H54 (cell line): ENCODE data around the gene MAPK13.
"Not testable (repeated sequence)": the region's sequence is repeated elsewhere in the genome, so short reads cannot be mapped to it uniquely, and the experiment has no call there.

Experiments used
- DNase-seq: peaks from one replicate; pipeline ENCODE4 v3.0.0; 2011; ENCODE audit warnings: low spot score, mixed read lengths; ENCODE audit not compliant: insufficient read length
- FAIRE-seq: peaks from 3 replicates; lab custom pipeline; 2011; peaks lifted over from hg19 to GRCh38; lab: Jason Lieb, UNC
- POLR2A ChIP-seq: IDR thresholded peaks from 2 replicates; pipeline ENCODE4 v1.6.1; 2011; ENCODE audit warnings: low read depth, mild to moderate bottlenecking, low read length

MAPK13 gene

GRCh38 chr6:36119209-36119608, 11.1 kb upstream of the MAPK13 start:
- DNase-seq (no peak), FAIRE-seq (no peak)
- no peak for TF ChIP-seq POLR2A

- no peak for FAIRE-seq
- no peak for TF ChIP-seq POLR2A
These were observed 10.3 kb upstream of the MAPK13 start for GRCh38 chr6:36120018-36120417.

DNA sequence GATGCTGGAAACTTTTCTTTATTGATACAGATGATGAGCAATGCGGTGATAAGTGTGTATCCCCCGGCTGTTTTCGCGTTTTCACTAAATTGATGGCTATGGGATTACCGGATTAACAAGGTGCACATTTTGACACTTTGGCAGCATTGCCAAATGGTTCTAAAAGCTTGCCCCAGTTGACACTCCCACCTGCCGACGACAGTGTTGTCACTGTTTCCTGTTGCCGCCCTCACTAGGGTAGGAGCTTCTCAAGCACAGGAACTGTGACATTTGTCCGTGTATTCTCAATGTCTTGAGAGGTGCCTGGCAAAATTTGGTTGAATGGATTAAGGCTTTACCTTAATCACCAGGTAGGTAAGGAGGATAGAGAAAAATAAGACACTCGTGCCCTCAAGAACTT, 9.8 kb upstream of the MAPK13 start:
- DNase-seq: no peak

More at GRCh38 chr6:36120018-36120417, 10.3 kb upstream of the MAPK13 start:
- DNase-seq: no peak

GRCh38 chr6:36120979-36121786, 9.1 kb upstream of the MAPK13 start:
- DNase-seq (no peak), FAIRE-seq (no peak)
- TF ChIP-seq POLR2A: no peak

More for the DNA sequence above, 9.8 kb upstream of the MAPK13 start:
- TF ChIP-seq POLR2A: no peak
- FAIRE-seq: no peak

DNA sequence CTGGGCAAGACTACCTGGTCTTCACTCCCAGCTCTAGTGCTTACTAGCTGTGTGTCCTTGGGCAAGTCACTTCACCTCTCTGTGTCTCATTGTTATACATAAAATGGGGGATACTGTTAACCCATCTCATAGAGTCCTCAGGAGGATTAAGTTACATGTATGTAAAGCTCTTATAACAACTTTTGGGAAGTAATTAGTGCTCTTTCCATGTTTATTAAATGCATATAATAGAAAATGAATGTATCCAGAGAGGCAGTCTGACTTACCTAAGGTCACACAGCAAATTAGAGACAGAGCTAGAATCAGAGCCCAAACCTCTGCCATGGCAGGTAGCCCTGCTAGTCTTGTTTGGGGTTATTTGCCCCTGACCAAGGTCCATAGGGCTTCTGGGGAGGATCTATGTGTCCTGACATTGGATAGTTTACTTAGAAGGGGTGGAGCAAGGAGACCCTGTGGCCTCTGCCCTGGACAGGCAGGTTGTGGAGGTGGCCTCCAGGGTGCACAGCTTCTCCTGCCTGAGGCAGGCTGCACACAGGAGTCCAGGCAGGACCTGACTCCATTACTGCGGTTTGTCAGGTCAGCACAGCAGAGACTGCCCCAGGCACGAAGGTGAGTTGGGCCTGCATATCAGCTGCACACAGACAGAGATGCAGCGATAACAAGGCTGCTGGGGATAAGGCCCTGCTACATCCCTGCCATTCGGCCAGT, 8.4 kb upstream of the MAPK13 start:
- no peak for TF ChIP-seq POLR2A
- FAIRE-seq (no peak), DNase-seq (no peak)

DNA sequence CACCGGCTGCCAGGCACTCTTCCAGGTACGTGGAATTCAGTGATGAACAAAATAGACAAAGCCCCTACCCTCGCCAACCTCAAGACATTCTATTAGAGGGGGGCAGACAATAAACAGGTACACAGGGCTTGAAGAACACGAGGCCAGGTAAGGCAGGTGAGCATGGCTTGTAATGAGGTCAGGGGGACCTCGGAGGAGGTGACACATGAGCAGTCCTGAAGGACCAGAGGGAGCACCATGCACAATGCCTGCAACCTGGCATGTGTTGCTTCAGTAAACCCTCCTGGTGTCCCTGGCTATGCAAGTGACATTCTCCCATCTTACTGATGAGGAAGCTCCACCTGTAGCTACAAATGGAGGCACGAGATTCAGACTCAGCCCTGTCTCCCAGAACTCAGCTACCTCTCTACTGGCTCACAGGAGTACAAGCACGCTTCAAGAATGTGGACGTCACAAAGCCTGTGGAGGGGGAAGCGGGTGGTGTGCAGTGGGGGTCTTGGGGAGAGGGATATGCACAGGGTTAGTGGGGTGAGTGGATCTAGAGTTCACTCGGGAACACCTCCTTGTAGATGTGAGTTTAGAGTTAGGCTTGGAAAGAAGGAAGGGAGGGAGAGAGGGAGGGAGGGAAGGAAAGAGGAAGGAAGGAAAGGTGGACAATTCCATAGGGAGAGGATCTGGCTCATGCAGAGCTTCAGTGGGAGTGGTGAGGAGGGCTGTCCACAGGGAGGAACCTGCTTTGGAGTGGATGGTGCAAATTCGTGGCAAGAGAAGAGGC, 7.6 kb upstream of the MAPK13 start:
- FAIRE-seq: no peak
- DNase-seq: no peak
- no peak for TF ChIP-seq POLR2A

DNA sequence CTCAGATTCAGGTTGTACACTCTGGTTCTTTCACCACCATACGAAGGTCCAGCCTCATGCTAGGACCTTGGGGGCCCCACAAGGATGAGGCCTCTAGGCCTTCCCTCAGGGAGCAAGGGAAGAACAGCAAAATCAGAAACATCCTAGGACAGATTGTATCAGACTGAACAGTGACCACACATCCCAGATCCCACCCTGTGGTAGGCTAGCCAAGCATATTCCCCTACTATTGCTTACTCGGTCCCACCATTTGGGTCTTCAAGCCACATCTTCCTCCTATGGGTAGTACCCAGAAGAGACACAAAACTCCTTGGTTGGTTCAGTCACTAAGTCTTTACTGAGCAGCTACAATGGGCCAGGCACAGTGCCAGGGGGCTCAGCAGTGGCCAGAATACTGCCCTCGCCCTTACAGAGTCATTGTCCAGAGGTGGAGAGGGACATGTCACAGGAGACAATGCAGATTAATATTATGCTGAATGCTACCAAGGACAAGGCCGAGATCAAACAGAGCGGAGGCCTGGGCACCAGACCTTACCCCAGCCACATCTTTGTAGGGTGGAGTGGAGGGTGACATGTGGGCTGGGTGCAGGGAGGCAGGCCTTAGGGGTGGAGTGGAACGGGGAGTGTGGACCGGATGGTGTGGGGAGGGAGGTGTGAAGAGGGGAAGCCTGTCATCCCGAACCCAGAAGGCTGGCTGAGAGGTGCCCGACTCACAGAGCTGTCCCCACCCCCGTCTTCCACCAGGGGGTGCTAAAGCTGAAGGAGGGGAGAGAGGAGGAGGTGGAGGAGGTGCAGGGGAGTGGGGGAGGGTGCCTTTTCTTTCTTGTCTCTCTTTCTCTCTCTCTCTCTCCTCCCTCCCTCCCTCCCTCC, 6.8 kb upstream of the MAPK13 start:
- no peak for FAIRE-seq
- DNase-seq: peak; percentile 72
- TF ChIP-seq POLR2A: no peak

GRCh38 chr6:36124346-36124745, 6.0 kb upstream of the MAPK13 start:
- FAIRE-seq, DNase-seq: not testable (repeated sequence)

DNA sequence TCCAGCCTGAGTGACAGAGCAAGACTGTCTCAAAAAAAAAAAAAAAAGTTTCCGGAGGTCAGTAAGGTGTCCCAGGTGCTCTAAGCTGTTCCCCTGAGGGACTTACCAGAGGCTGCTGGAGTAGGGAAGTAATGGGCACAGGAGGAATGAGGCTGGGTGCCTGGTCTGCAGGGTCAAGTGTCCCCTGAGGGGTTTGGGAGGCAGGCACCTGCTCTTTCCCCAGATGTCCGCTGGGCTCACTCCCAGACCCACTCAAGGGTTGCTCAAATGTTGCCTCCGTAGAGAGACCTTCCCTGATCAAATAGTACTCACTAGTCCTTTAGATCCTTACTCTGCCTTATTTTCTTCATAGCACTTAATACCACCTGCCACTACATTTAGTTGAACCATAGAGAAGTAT, 5.4 kb upstream of the MAPK13 start:
- FAIRE-seq (no peak), DNase-seq (no peak)
- TF ChIP-seq POLR2A: no peak

- no peak for FAIRE-seq
- no peak for TF ChIP-seq POLR2A
- DNase-seq: no peak
These were observed 4.7 kb upstream of the MAPK13 start for GRCh38 chr6:36125575-36125974.

GRCh38 chr6:36126121-36126520, 4.2 kb upstream of the MAPK13 start:
- DNase-seq: no peak
- TF ChIP-seq POLR2A: no peak
- no peak for FAIRE-seq

DNA sequence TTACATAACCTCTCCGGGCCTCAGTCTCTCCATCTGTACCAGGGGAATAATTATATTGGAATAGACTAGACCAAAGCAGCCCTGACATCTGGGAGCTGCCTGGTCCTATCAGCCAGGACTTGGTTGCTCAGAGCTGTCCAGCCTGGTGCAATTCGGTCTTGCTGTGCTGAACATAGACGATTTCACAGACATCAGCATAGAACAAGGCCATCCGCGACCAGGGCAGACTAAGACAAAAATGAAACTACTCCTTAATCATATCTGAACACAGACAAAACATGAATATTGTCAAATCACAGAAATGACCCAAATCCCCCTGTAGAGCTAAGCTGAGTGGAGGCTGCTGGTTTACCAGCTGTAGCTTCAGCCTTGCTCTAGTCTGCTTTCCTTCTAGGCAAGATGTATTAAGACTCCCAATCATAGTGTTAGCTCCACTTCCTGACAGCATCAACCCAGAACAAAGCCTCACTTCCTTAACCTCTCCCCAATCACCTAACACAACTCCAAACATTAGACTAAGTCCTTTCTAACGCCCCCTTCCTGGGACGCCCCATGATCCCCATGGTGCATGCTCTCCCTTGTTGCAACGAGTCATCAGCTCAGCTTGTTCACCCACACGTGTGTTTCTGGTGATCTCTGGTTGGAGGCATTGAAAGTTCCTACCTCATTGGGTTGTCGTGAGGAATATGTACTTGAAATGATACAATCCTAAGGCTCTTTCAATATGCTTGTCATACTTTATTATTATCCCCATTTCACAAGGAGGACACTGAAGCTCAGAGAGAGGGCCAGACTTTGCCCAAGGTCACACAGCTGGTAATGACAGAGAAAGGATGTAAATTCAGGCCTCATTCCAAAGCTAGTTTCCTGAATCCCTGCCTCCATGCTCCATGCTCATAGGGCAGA, 3.5 kb upstream of the MAPK13 start:
- DNase-seq: peak; percentile 56
- TF ChIP-seq POLR2A: no peak
- no peak for FAIRE-seq

DNA sequence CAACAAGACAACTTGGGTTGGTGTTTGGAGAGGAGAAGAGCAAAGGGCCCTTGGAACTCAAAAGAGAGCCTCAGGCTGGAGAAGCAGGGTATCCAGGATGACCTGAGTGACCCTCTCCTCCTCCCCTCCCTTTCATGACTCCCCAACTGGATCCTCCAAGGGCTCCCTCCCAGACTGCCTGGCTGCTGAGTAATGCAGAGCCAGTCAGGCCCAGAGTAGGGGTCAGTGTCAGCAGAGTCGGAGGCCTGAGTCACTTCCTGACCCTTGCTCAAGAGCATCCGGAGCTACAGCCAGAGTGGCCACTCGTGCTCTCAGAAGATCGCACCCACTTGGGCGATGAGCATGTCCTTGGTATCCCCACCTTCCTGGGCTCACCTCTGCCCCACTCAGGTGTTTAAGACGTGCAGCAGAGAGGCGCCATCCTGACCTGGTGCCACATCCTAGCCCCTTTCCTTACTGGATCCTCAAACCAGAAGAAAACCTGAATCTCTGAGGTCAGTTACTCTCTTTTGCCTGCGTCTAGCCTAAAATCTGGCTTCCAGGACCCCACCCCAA, 2.8 kb upstream of the MAPK13 start:
- DNase-seq (peak; percentile 99), FAIRE-seq (peak; percentile 79)

More for the DNA sequence above, 2.8 kb upstream of the MAPK13 start:
- no peak for TF ChIP-seq POLR2A
